GM23338 (cell line): Measurements from ENCODE around the gene REXO5. TPM values are rescaled to one million over a fixed set of nuclear protein-coding genes. Genes with fewer than 3 reads are reported as not detected.
A peak's percentile ranks its signal among the peaks of the same experiment; 100 is the strongest.

ENCODE experiments used
- ATAC-seq: fragments of 200-7000 bp; cut with Tn5 transposase; 3 replicates; pipeline ENCODE4 v1.9.1; 2020
- DNase-seq: peaks from one replicate; pipeline ENCODE4 v3.0.0-alpha.2; 2015; ENCODE audit warnings: low spot score
- H2AFZ ChIP-seq: fragments of 200-600 bp; sonication (generic); 2 replicates; pipeline ENCODE4 v1.8.0; 2016; ENCODE audit warnings: antibody characterized with exemption, mild to moderate bottlenecking, moderate library complexity
- H3F3A ChIP-seq: fragments of 200-600 bp; sonication (generic); replicated peaks from 2 replicates; pipeline ENCODE4 v1.8.0; 2017; ENCODE audit warnings: antibody characterized with exemption, mixed run types, low read depth
- H3K27ac ChIP-seq: fragments of 200-600 bp; sonication (generic); 2 replicates; pipeline ENCODE4 v1.6.1; 2016; ENCODE audit warnings: low read depth
- H3K27me3 ChIP-seq: fragments of 200-600 bp; sonication (generic); 2 replicates; pipeline ENCODE4 v1.8.0; 2016; ENCODE audit warnings: mild to moderate bottlenecking, mixed run types, moderate library complexity; ENCODE audit not compliant: insufficient read depth
- H3K36me3 ChIP-seq: fragments of 200-600 bp; sonication (generic); 2 replicates; pipeline ENCODE4 v1.8.0; 2016; ENCODE audit warnings: mild to moderate bottlenecking; ENCODE audit not compliant: insufficient read depth
- H3K4me1 ChIP-seq: fragments of 200-600 bp; sonication (generic); 2 replicates; pipeline ENCODE4 v1.8.0; 2016; ENCODE audit warnings: mild to moderate bottlenecking, moderate library complexity; ENCODE audit not compliant: insufficient read depth
- H3K4me2 ChIP-seq: fragments of 200-600 bp; sonication (generic); 2 replicates; pipeline ENCODE4 v1.7.1; 2017; ENCODE audit warnings: mixed run types
- H3K4me3 ChIP-seq: fragments of 200-600 bp; sonication (generic); 2 replicates; pipeline ENCODE4 v1.6.1; 2016; ENCODE audit warnings: mixed run types
- H3K79me2 ChIP-seq: fragments of 200-600 bp; sonication (generic); replicated peaks from 2 replicates; pipeline ENCODE4 v1.8.0; 2017; ENCODE audit warnings: mild to moderate bottlenecking; ENCODE audit not compliant: insufficient read depth
- H3K9me2 ChIP-seq: fragments of 200-600 bp; sonication (generic); 2 replicates; pipeline ENCODE4 v1.8.0; 2017; ENCODE audit not compliant: insufficient read depth
- H4K20me1 ChIP-seq: fragments of 200-600 bp; sonication (generic); replicated peaks from 2 replicates; pipeline ENCODE4 v1.8.0; 2017; ENCODE audit warnings: mild to moderate bottlenecking; ENCODE audit not compliant: insufficient read depth
- H3K27ac Mint-ChIP-seq: 2 replicates; pipeline ENCODE4 v1.8.0; 2020; ENCODE audit warnings: inconsistent platforms, mild to moderate bottlenecking, moderate library complexity, mixed read lengths
- H3K27me3 Mint-ChIP-seq: 3 replicates; pipeline ENCODE4 v1.8.0; 2022; ENCODE audit warnings: low read depth, mild to moderate bottlenecking, moderate library complexity, mixed read lengths, inconsistent platforms; ENCODE audit not compliant: insufficient read depth, poor library complexity
- H3K36me3 Mint-ChIP-seq: 3 replicates; pipeline ENCODE4 v1.8.0; 2021; ENCODE audit warnings: low read depth, mild to moderate bottlenecking, inconsistent platforms, moderate library complexity, mixed read lengths
- H3K4me1 Mint-ChIP-seq: 3 replicates; pipeline ENCODE4 v1.8.0; 2020; ENCODE audit warnings: mild to moderate bottlenecking, inconsistent platforms, mixed read lengths
- H3K4me3 Mint-ChIP-seq: 3 replicates; pipeline ENCODE4 v1.8.0; 2021; ENCODE audit warnings: moderate library complexity, mild to moderate bottlenecking, inconsistent platforms, mixed read lengths
- H3K9me3 Mint-ChIP-seq: 3 replicates; pipeline ENCODE4 v1.8.0; 2020; ENCODE audit warnings: moderate library complexity, mild to moderate bottlenecking, inconsistent platforms, mixed read lengths
- CREB1 ChIP-seq: fragments of 250-450 bp; sonication (Bioruptor Pico); IDR thresholded peaks from 2 replicates; pipeline ENCODE4 v1.5.0; 2020; ENCODE audit warnings: low read depth, mild to moderate bottlenecking, moderate library complexity
- EZH2 ChIP-seq: fragments of 200-600 bp; sonication (generic); IDR thresholded peaks from one replicate; pipeline ENCODE4 v1.8.0; 2017; ENCODE audit warnings: antibody characterized with exemption, mild to moderate bottlenecking, low read depth; ENCODE audit not compliant: unreplicated experiment
- EZH2phosphoT487 ChIP-seq: fragments of 200-600 bp; sonication (generic); IDR thresholded peaks from one replicate; pipeline ENCODE4 v1.8.1; 2018; ENCODE audit warnings: antibody characterized with exemption; ENCODE audit not compliant: unreplicated experiment
- JUNB ChIP-seq: IDR thresholded peaks from one replicate; pipeline ENCODE4 v1.6.1; 2016; ENCODE audit warnings: antibody characterized with exemption; ENCODE audit not compliant: unreplicated experiment
- NANOG ChIP-seq: IDR thresholded peaks from 2 replicates; pipeline ENCODE4 v1.6.1; 2016; ENCODE audit warnings: antibody characterized with exemption, borderline replicate concordance
- POLR2AphosphoS5 ChIP-seq: IDR thresholded peaks from 2 replicates; pipeline ENCODE4 v1.6.1; 2016; ENCODE audit warnings: antibody characterized with exemption, low read depth
- STAT1 ChIP-seq: IDR thresholded peaks from one replicate; pipeline ENCODE4 v1.6.1; 2016; ENCODE audit warnings: antibody characterized with exemption; ENCODE audit not compliant: unreplicated experiment
- ZNF114 ChIP-seq: fragments of 250-450 bp; sonication (Bioruptor Pico); IDR thresholded peaks from 2 replicates; pipeline ENCODE4 v1.5.0; 2020; ENCODE audit warnings: mild to moderate bottlenecking, moderate library complexity
- polyA plus RNA-seq: library from polyadenylated mRNA; unstranded; fragments of >200 nt; fragmentation: Nextera tagmentation; extraction: Ambion mirVana; gene quantifications from 2 replicates; pipeline ENCODE4 v1.2.1, GENCODE V29; 2016
- total RNA-seq: library from RNA; depleted of rRNA; stranded (reverse); fragments of >200 nt; shearing (Covaris generic); gene quantifications from 2 replicates; pipeline ENCODE4 v1.2.3, GENCODE V29; 2014
- TF ChIP-seq, protein P1 (sequence below): IDR thresholded peaks from 2 replicates; pipeline ENCODE4 v1.6.1; 2016; ENCODE audit warnings: antibody characterized with exemption
- TF ChIP-seq, protein P2 (sequence below), 2 experiments: fragments of 200-600 bp in 1 of 2; sonication (generic) in 1 of 2; conservative IDR thresholded peaks; 2 replicates each; pipeline versions ENCODE4 v1.5.1 to v1.6.1; 2016 to 2017; ENCODE audit warnings: antibody characterized with exemption in 2 of 2, low read depth in 2 of 2, mild to moderate bottlenecking in 2 of 2, moderate library complexity in 1 of 2
- TF ChIP-seq, protein P3 (sequence below): IDR thresholded peaks from one replicate; pipeline ENCODE4 v1.6.1; 2018; ENCODE audit warnings: antibody characterized with exemption; ENCODE audit not compliant: unreplicated experiment

REXO5 gene
- total and polyA plus RNA-seq, 2 experiments from 2014 or later = 6.5 to 6.9 TPM

DNA sequence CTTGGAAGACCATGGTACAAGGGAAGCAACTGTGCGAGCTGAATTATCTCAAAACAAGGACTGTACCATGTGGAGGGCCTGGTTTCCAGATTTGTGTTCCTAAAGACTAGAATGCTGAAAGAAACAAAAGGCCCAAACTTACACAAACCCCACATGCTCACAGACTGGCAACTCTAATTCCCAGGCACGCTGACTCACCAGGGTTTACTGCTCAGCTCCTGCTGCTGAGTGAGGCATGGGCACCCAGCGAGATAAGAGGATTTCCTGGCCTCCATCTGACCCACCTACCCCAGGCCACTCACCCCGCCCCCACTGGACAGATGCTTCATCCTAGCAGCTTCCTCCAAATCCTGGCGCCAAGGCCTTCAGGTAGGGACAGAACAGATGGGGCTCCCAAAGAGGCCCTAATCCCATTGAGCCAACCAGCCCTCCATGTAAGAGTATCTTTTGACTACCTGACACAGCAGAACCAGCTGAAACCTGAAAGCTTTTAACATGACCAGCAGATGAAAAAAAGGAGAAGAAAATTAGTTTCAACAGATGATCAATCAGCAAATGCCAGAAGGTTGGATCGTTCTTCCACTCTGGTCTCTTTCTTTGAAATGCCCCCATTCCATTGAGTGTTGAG is 59.9 kb downstream of the REXO5 start:
- Mint-ChIP-seq H3K27me3 (peaks cover 3% of the 10 kb centered on the region), H3K4me3 (no peak overlapping the region), H3K36me3 (peaks cover 29% of the 10 kb centered on the region), H3K4me1 (peaks cover 36% of the 10 kb centered on the region), H3K9me3 (no peaks in the 10 kb centered on the region), H3K27ac (peak overlapping the region; percentile 88)
- Histone ChIP-seq H3K4me3 (no peak overlapping the region), H3K27me3 (no peaks in the 10 kb centered on the region), H3K36me3 (no peaks in the 10 kb centered on the region), H3K4me1 (peaks cover 20% of the 10 kb centered on the region), H3K27ac (peak overlapping the region; percentile 30; the same call in 1 of the 2 replicates), H3K9me2 (peaks cover 6% of the 10 kb centered on the region; the same call in 1 of the 2 replicates), H2AFZ (no peak overlapping the region), H3K79me2 (peaks cover 83% of the 10 kb centered on the region), H3K4me2 (no peak overlapping the region), H4K20me1 (no peaks in the 10 kb centered on the region; the same call in 1 of the 2 replicates), H3F3A (no peaks in the 10 kb centered on the region)
- no peak for TF ChIP-seq POLR2AphosphoS5
- TF ChIP-seq JUNB = no peak
- no peak for TF ChIP-seq STAT1
- TF ChIP-seq EZH2 = no peak
- TF ChIP-seq, protein P1, sequence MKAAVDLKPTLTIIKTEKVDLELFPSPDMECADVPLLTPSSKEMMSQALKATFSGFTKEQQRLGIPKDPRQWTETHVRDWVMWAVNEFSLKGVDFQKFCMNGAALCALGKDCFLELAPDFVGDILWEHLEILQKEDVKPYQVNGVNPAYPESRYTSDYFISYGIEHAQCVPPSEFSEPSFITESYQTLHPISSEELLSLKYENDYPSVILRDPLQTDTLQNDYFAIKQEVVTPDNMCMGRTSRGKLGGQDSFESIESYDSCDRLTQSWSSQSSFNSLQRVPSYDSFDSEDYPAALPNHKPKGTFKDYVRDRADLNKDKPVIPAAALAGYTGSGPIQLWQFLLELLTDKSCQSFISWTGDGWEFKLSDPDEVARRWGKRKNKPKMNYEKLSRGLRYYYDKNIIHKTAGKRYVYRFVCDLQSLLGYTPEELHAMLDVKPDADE = no peak
- TF ChIP-seq, protein P2, sequence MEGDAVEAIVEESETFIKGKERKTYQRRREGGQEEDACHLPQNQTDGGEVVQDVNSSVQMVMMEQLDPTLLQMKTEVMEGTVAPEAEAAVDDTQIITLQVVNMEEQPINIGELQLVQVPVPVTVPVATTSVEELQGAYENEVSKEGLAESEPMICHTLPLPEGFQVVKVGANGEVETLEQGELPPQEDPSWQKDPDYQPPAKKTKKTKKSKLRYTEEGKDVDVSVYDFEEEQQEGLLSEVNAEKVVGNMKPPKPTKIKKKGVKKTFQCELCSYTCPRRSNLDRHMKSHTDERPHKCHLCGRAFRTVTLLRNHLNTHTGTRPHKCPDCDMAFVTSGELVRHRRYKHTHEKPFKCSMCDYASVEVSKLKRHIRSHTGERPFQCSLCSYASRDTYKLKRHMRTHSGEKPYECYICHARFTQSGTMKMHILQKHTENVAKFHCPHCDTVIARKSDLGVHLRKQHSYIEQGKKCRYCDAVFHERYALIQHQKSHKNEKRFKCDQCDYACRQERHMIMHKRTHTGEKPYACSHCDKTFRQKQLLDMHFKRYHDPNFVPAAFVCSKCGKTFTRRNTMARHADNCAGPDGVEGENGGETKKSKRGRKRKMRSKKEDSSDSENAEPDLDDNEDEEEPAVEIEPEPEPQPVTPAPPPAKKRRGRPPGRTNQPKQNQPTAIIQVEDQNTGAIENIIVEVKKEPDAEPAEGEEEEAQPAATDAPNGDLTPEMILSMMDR (conservative IDR thresholded peaks at IDR 0.05; ENCODE audit: low read depth in 2 of 2) = no peak
- no peak for DNase-seq
- ATAC-seq = peak; percentile 45

- DNase-seq (no peak), ATAC-seq (no peak)
- H3K4me1 Mint-ChIP-seq = peaks cover 37% of the 10 kb centered on the region
- Histone ChIP-seq H3K36me3 (no peaks in the 10 kb centered on the region), H3K9me2 (peaks cover 6% of the 10 kb centered on the region; the same call in 1 of the 2 replicates), H3K4me3 (no peak overlapping the region), H3K4me2 (no peak overlapping the region), H3F3A (no peaks in the 10 kb centered on the region), H3K79me2 (peaks cover 89% of the 10 kb centered on the region), H3K27ac (no peak overlapping the region), H3K27me3 (no peaks in the 10 kb centered on the region), H3K4me1 (peaks cover 17% of the 10 kb centered on the region), H4K20me1 (no peaks in the 10 kb centered on the region; the same call in 1 of the 2 replicates), H2AFZ (no peak overlapping the region)
- peak overlapping the region; percentile 88; the same call in 1 of the 2 replicates for H3K27ac Mint-ChIP-seq
- peaks cover 23% of the 10 kb centered on the region for H3K36me3 Mint-ChIP-seq
- no peak overlapping the region for H3K4me3 Mint-ChIP-seq
- H3K27me3 Mint-ChIP-seq = peaks cover 3% of the 10 kb centered on the region
- no peaks in the 10 kb centered on the region for H3K9me3 Mint-ChIP-seq
- TF ChIP-seq STAT1 (no peak), CREB1 (CRISPR knock-in tag) (no peak), EZH2phosphoT487 (no peak), ZNF114 (no peak), EZH2 (no peak), POLR2AphosphoS5 (no peak), NANOG (no peak), JUNB (no peak)
- TF ChIP-seq, protein P2 (conservative IDR thresholded peaks at IDR 0.05; ENCODE audit: low read depth in 2 of 2) = no peak
- TF ChIP-seq, protein P3, sequence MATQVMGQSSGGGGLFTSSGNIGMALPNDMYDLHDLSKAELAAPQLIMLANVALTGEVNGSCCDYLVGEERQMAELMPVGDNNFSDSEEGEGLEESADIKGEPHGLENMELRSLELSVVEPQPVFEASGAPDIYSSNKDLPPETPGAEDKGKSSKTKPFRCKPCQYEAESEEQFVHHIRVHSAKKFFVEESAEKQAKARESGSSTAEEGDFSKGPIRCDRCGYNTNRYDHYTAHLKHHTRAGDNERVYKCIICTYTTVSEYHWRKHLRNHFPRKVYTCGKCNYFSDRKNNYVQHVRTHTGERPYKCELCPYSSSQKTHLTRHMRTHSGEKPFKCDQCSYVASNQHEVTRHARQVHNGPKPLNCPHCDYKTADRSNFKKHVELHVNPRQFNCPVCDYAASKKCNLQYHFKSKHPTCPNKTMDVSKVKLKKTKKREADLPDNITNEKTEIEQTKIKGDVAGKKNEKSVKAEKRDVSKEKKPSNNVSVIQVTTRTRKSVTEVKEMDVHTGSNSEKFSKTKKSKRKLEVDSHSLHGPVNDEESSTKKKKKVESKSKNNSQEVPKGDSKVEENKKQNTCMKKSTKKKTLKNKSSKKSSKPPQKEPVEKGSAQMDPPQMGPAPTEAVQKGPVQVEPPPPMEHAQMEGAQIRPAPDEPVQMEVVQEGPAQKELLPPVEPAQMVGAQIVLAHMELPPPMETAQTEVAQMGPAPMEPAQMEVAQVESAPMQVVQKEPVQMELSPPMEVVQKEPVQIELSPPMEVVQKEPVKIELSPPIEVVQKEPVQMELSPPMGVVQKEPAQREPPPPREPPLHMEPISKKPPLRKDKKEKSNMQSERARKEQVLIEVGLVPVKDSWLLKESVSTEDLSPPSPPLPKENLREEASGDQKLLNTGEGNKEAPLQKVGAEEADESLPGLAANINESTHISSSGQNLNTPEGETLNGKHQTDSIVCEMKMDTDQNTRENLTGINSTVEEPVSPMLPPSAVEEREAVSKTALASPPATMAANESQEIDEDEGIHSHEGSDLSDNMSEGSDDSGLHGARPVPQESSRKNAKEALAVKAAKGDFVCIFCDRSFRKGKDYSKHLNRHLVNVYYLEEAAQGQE = no peak
- TF ChIP-seq, protein P1 = no peak
These were observed 60.5 kb downstream of the REXO5 start for GRCh38 chr16:20866801-20867200.
